H1 (cell line): ENCODE results near the gene RNF166. TPM values are rescaled to one million over a fixed set of nuclear protein-coding genes. Genes with fewer than 3 reads are reported as not detected.

Experiments
- KDM1A ChIP-seq: fragments of 200-600, 300-600 bp; sonication (generic); IDR thresholded peaks from 2 replicates; pipeline ENCODE4 v1.7.1; 2016; ENCODE audit warnings: mild to moderate bottlenecking, low read length, borderline replicate concordance
- MAFK ChIP-seq: IDR thresholded peaks from 2 replicates; pipeline ENCODE4 v1.6.1; 2012; ENCODE audit warnings: low read depth, mild to moderate bottlenecking, improper control_type of control experiment, low read length
- polyA plus RNA-seq, 7 experiments: library from polyadenylated mRNA; depleted of rRNA in 3 of 7; stranded (reverse) in 5 of 7; unstranded in 2 of 7; fragments of >200 nt in 5 of 7; fragments of 200-250 nt in 2 of 7; gene quantifications; 1 replicate in 5 of 7; 2 replicates in 1 of 7; 4 replicates in 1 of 7; pipeline versions ENCODE4 v1.2.1 to v1.2.3, GENCODE V29; 2011 to 2013; ENCODE audit warnings: missing spikeins in 2 of 7, mixed read lengths in 2 of 7
- total RNA-seq: library from RNA; stranded (reverse); fragmentation: NEBNext Ultra II Directional; extraction: Animal tissue kit (Norgen Biotek cat#: 25700); gene quantifications from 2 replicates; pipeline ENCODE4 v1.2.1, GENCODE V29; 2021

The RNF166 gene
- total and polyA plus RNA-seq, 2 of the 8 experiments (the other 6 are each of a cell fraction or from before 2014, with no cell fraction given), result 29.8 to 31.2 TPM

GRCh38 chr16:88680554-88681083, 25.6 kb downstream of the RNF166 start (continued):
- TF ChIP-seq MAFK (no peak), KDM1A (no peak)
